GM10248 (cell line): ENCODE measurements around the gene CCNYL1.
"Not testable (repeated sequence)": the region's sequence is repeated elsewhere in the genome, so short reads cannot be mapped to it uniquely, and the experiment has no call there.

Source experiments
- CTCF ChIA-PET: fragments of 300-600 bp; sonication (Branson Sonifier 250); formaldehyde crosslinking; extraction: SDS; loops from one replicate; lab custom pipeline; 2021; ENCODE audit warnings: antibody characterized with exemption; lab: Yijun Ruan, JAX
- POLR2A ChIA-PET: fragments of 350-650 bp; sonication (Branson Sonifier 250); formaldehyde crosslinking; extraction: SDS; loops from one replicate; lab custom pipeline; 2020; ENCODE audit warnings: antibody characterized with exemption; lab: Yijun Ruan, JAX
- DNase-seq: peaks from one replicate; pipeline ENCODE4 v3.0.0; 2012; ENCODE audit errors: extremely low spot score
- CTCF ChIP-seq: IDR thresholded peaks from 2 replicates; pipeline ENCODE4 v1.5.1; 2012; ENCODE audit warnings: mild to moderate bottlenecking, low read depth; ENCODE audit errors: extremely low read depth, missing control alignments, control extremely low read depth

Gene CCNYL1

GRCh38 chr2:207686812-207687211 is 24.6 kb upstream of the CCNYL1 start:
- TF ChIP-seq CTCF, result no peak
- CTCF ChIA-PET, result interaction anchor here (0.9 kb wide), 1 partner anchor 10 kb away, joined by 4 read pairs; no protein-coding TSS in a partner anchor
- no peak for DNase-seq
- POLR2A ChIA-PET, result no interaction called here

DNA sequence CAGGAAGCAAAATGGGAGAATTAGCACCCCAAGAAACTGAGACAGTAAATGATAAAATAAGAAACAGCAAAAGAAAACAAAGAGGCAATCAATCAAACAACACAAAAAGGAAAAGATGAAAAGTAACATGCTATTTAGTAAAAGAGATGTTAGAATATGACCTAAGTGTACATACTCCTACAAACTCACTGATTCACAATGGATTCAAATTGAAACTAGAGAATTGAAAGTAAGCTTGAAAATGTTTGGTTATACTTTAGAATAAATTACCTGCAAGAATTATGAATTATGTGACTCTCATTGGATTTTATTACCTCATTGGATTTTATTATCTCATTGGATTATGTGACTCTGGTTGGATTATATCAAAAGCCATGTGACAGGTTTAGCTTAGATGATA is 22.8 kb upstream of the CCNYL1 start:
- ChIA-PET CTCF (no interaction called here), POLR2A (no interaction called here)
- peak; percentile 37 for DNase-seq
- TF ChIP-seq CTCF, result no peak

DNA sequence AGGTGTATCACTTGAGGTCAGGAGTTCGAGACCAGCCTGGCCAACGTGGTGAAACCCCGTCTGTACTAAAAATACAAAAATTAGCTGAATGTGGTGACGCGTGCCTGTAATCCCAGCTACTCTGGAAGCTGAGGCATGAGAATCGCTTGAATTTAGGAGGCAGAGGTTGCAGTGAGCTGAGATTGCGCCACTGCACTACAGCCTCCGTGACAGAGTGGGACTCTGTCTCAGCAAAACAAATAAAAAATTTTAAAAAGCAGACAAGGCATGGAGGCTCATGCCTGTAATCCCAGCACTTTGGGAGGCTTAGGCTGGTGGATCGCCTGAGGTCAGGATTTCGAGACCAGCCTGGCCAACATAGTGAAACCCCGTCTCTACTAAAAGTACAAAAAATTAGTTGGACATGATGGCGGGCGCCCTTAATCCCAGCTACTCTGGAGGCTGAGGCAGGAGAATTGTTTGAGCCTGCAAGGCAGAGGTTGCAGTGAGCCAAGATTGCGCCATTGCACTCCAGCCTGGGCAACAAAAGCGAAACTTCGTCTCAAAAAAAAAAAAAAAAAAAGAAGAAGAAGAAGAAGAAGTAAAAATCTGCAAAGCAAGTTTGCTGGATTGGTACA is 20.5 kb upstream of the CCNYL1 start:
- DNase-seq, POLR2A ChIA-PET: not testable (repeated sequence)
- CTCF ChIA-PET, result interaction anchor here (0.7 to 2.6 kb wide), 9 partner anchors 9 to 349 kb away, joined by 3 to 11 read pairs (median 3); no protein-coding TSS in a partner anchor

- DNase-seq, result peak; percentile 46
- TF ChIP-seq CTCF, result no peak
- ChIA-PET POLR2A (no interaction called here), CTCF (interaction anchor here (0.8 to 2.6 kb wide), 17 partner anchors 8 to 348 kb away, joined by 3 to 11 read pairs (median 3); partner anchors contain the start of gene CCNYL1)
Measured at GRCh38 chr2:207692206-207693065, 19.0 kb upstream of the CCNYL1 start.

DNA sequence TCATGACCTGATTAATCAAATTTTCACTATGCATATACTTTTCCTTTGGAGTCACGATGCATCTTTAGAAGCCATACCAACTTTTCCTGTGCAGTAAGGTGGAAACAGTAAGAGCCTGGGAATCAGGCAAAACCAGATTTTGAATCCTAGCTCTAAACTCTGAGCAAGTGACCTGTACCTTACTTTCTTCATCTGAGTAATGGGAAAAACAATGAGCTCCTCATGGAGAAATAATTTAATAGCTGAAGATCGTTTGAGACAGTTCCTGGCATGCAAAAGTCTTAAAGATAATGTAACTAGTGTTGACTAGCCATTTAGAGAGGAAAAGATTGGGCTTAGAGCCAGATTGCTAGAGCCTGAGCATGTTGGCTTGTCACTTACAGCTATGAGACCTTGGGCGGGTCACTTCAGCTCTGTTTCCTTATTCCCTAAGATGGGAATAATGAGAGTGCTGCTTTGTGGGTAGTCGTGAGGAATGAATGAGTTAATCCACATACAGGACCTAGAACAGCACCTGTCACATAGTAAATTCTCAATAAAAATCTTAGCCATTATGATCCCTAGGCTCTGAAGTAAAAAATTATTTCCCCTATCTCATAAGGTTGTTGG is 17.7 kb upstream of the CCNYL1 start:
- TF ChIP-seq CTCF, result no peak
- POLR2A ChIA-PET, result no interaction called here

GRCh38 chr2:207694811-207695281 is 16.6 kb upstream of the CCNYL1 start:
- ChIA-PET POLR2A (interaction anchor here (0.6 kb wide), 1 partner anchor 38 kb away, joined by 4 read pairs; no protein-coding TSS in a partner anchor), CTCF (interaction anchor here (0.6 to 2.4 kb wide), 4 partner anchors 9 to 51 kb away, joined by 3 to 9 read pairs (median 4); partner anchors contain the start of gene CCNYL1)
- DNase-seq, result no peak
- TF ChIP-seq CTCF, result no peak

More for the DNA sequence above, 17.7 kb upstream of the CCNYL1 start:
- CTCF ChIA-PET, result interaction anchor here (1.4 to 2.4 kb wide), 4 partner anchors 10 to 52 kb away, joined by 3 to 9 read pairs (median 4); partner anchors contain the start of gene CCNYL1
- DNase-seq, result no peak
